Measurements from ENCODE around the gene WASL. TPM values are rescaled to one million over a fixed set of nuclear protein-coding genes. Genes with fewer than 3 reads are reported as not detected.

Gene WASL
- total RNA-seq, result 7.8 and 9.0 TPM in 2 replicates

GRCh38 chr7:123748734-123749536 lies at the start of gene WASL:
Gene WASL (minus strand): TSS chr7:123749003. CDS start chr7:123748734, 269 bp downstream.

GRCh38 chr7:123655614-123656013 lies 93.2 kb downstream of the WASL start, which contains the start of gene LMOD2:
Gene LMOD2 (plus strand): TSS chr7:123655866. CDS start chr7:123655964, 98 bp downstream.

Other genes starting within 250 kb of the WASL start
- 0.15 and 0.32 TPM in 2 replicates for gene IQUB, start 214.4 kb downstream of the WASL start, total RNA-seq
- 39.3 and 62.8 TPM in 2 replicates for gene NDUFA5, start 191.2 kb downstream of the WASL start, total RNA-seq
- gene ASB15, start 147.2 kb downstream of the WASL start, total RNA-seq, result not detected in 2 replicates
- gene LMOD2, start 93.1 kb downstream of the WASL start, total RNA-seq, result not detected in 2 replicates
- not detected in 2 replicates for gene HYAL4, start 96.2 kb upstream of the WASL start, total RNA-seq
- gene SPAM1, start 176.2 kb upstream of the WASL start, total RNA-seq, result not detected in 2 replicates